HG02973 (cell line): ENCODE data around the gene SBK2.

Experiments
- ATAC-seq: cut with Tn5 transposase; IDR thresholded peaks from one replicate; pipeline ENCODE4 v1.9.1; 2021; ENCODE audit warnings: moderate library complexity; ENCODE audit not compliant: unreplicated experiment

SBK2 gene

GRCh38 chr19:55554741-55555152 is 17.8 kb upstream of the SBK2 start:
- no peak for ATAC-seq

GRCh38 chr19:55554302-55554701 is 17.4 kb upstream of the SBK2 start:
- ATAC-seq = no peak

- ATAC-seq = no peak
Measured at GRCh38 chr19:55553217-55554182, 16.6 kb upstream of the SBK2 start.

DNA sequence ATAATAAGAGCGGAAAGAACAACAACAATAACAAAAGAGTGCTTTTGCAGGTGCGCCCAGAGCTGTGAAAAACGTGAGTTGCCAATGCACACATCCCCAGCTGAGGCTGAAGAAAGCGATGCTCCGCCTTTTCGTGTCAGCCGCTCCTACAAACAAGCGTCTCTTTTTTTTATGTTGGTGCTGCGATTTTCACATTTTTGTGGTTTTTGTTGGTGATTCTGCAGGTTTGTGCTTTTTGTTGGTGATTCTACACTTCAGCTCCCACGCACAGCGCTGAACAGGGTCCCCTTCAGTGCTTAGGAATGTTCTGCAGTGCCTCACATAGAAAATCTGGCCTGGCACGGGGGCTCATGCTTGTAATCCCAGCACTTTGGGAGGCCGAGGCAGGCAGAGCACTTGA is 15.7 kb upstream of the SBK2 start:
- ATAC-seq = no peak

DNA sequence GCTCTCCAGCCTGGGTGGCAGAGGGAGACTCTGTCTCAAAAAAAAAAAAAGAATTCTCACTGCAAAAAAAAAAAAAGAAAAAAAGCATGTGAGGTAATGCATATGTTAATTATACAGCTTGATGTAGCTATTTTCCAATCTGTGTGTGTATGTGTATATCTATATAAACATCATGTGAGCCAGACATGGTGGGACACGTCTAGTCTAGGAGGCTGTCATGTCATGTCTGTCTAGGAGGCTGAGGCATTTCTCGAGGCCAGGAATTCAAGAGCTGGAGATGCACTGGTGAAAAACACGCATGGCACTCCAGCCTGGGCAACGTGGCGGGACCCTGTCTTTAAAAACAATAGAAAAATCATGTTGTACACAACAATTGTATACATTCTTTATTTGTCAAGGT is 15.3 kb upstream of the SBK2 start:
- no peak for ATAC-seq

DNA sequence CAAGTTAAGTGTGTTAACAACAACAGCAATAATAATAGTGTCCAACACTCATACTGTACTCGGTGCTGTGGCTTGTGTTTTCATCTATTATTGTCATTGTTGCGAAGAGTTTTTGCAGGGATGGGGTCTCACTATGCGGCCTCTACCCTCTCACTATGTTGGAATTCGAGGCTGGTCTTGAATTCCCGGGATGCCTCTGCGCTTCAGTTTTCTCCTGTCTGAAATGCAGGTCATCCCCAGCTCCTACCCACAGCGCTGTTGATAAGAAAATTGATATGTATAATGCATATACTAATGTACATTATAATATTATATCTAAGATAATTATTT is 13.4 kb upstream of the SBK2 start:
- ATAC-seq = no peak

DNA sequence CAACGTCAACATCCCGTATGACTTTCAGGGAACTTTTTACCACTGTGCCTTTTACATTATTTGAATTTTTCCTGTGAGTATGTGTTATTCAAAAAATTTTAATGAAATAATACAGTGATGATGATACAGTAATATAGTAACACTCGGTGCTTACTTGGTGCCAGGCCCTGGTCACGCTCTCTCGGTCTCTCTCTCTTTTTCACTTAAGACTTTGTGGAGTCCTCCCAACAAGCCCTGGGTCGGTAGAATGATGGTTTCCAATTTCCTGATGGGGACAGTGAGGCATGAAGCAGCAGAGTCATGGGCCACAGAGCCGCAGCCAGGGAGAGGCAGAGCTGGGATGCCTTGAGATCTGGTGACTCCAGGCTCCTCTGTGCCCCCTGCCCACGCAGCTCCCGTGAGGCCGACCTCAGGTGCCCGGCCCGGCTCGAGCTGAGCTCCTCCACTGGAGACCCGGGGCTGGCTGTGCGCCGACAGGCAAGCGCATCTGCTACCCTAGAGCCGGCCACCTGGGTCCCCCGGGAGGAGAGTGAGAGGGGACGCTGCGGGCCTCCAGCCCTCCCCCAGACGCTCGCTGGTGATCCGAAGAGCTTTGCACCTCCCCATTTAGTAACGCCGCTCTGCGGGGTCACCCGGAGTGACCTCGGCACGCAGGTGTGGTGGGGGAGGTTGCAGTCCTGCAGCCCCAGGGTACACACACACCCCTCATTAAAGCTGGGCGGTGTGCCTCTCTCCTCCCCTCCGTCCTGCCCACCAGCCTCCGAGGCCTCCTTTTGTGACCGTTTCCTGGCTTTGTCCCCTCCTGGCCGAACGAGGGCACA is 12.8 kb upstream of the SBK2 start:
- ATAC-seq = no peak

DNA sequence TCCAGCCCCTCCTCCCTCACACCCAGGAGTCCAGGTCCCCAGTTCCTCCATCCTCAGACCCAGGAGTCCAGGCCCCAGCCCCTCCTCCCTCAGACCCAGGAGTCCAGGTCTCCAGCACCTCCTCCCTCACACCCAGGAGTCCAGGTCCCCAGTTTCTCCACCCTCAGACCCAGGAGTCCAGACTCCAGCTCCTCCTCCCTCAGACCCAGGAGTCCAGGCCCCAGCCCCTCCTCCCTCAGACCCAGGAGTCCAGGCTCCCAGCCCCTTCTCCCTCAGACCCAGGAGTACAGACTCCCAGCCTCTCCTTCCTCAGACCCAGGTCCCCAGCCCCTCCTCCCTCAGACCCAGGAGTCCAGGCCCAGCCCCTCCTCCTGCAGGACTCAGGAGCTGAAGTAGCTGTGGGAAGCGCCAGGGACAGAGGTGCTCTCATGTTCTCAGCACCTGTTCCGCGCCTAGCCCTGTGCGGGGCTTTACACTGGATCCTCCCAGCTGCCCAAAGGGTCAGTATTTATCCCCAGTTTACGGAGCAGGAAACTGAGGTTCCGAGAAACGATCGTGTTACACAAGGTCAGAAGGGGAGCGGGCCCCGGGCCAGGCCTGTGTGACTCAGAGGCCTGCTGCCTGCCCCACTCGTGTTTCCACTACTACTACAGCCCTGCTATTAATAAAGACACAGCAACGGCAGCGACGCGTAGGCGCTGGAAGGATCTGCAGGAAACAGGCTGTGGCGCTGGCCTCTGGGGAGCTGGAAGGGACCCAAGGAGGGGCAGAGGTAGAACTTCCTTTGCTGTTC is 10.1 kb upstream of the SBK2 start:
- no peak for ATAC-seq

DNA sequence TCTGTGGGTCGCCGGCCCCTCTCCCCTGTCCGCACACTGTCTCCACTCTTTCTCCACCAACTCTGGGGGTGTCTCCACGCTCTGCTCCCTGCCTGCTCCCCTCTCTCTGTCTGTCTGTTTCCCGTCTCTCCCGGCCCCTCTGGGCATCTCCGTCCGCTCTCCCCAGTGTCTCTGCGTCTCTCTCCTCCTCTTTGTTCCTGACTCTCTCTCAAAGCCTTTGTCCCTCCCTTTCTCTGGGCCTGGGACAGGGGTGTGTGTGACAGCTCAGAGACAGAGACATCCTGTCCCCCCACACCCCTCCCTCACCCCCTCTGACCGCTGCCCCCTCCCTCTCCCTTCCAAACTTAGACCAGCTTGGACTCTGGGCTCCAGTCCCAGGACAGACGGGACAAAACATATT is 9.1 kb upstream of the SBK2 start:
- no peak for ATAC-seq

- no peak for ATAC-seq
Measured at GRCh38 chr19:55545443-55545842, 8.5 kb upstream of the SBK2 start, which contains the start of gene SBK3. Gene SBK3 (minus strand): TSS chr19:55545543. CDS start chr19:55545543, 0 bp downstream.

DNA sequence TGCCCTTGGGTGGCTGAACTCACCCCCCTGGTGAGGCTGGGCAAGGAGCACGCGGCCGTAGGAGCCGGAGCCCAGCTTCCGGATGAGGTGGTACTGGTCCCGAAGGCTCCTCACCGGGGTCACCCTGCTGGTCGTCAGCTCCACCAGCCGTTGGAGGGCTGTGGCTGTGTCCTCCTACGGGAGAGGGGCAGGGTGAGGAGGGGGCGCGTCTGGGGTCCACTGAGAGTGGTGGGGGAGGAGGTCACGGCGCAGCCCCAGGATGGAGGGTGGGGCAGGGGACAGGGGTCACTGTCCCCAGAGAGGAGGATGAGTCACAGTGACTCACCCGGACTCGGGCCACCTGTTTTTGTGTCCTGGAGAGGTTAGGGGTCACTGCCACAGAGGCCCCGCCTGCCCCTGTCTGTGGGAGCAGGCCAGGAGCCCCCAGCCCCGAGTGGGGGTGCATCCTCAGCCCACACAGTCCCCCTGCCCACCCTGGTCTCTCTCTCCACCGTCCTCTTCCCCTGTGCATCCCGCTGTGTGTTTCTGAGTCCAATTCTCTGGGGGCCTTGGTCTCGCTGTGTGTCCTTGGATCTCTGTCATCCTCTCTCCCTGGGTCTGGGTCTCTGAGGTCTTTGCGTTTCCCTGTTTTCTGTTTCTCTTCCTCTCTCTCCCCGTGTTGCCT is 8.0 kb upstream of the SBK2 start:
- ATAC-seq = no peak

DNA sequence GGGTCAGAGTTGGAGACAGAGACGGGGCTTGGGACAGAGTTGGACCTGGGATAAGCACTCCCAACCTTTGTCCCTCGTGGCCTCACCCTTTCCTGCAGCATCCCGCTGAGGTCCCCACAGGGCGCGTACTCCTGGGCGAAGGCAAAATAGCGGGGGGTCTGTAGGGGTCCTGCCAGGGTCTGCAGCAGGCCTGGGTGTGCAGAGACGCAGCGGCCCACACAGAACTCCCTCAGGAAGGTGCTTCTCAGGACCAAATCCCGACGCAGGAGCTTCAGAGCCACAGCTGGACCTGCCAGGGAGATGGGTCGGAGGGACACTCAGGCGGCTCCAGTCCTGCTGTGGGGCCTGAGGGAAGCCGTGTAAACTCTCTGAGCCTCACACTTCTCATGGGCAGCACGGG is 7.1 kb upstream of the SBK2 start:
- ATAC-seq = no peak

GRCh38 chr19:55543567-55543966 is 6.6 kb upstream of the SBK2 start:
- ATAC-seq = no peak

DNA sequence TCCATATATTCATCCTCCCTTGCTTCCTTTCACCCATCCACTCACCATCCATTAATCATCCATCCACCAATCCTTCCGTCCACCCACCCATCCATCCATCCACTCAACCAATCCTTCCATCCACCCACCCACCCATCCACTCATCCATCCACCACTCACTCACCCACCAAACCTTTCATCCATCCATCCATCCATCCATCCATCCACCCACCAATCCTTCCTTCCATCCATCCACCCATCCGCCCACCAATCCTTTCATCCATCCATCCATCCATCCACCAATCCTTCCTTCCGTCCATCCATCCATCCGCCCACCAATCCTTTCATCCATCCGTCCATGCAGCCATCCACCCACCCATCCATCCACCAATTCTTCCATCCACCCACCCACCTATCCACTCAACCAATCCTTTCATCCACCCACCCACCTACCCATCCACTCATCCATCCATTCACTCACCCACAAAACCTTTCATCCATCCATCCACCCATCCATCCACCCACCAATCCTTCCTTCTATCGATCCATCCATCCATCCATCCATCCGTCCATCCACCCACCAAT is 5.4 kb upstream of the SBK2 start:
- no peak for ATAC-seq

DNA sequence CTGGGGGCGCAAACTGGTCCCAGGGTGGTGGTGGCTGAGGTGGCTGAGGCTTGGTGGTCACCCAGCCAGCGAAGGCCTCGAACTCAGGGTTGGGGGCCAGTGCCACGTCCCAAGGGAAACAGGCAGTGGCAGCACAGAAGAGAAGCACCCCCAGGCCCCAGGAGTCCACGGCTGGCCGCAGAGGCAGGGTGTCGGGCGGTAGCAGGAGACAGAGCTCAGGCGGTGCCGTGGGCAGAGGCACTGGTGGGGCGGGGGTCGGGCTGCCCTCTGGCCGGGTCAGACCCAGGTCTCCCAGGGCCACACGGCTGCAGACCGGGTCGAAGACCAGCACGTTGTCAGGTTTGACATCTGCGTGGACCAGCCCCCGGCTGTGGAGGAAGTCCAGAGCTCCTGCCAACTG is 4.2 kb upstream of the SBK2 start:
- no peak for ATAC-seq

- no peak for ATAC-seq
Measured at GRCh38 chr19:55540619-55541018, 3.7 kb upstream of the SBK2 start.

GRCh38 chr19:55539090-55539984 is 2.4 kb upstream of the SBK2 start:
- ATAC-seq = no peak

- no peak for ATAC-seq
Measured at GRCh38 chr19:55538132-55538531, 1.2 kb upstream of the SBK2 start.

GRCh38 chr19:55537741-55538111 is 793 bp upstream of the SBK2 start:
- no peak for ATAC-seq
